Measurements from ENCODE around the gene TFR2.
A peak's percentile ranks its signal among the peaks of the same experiment; 100 is the strongest.

The TFR2 gene

DNA sequence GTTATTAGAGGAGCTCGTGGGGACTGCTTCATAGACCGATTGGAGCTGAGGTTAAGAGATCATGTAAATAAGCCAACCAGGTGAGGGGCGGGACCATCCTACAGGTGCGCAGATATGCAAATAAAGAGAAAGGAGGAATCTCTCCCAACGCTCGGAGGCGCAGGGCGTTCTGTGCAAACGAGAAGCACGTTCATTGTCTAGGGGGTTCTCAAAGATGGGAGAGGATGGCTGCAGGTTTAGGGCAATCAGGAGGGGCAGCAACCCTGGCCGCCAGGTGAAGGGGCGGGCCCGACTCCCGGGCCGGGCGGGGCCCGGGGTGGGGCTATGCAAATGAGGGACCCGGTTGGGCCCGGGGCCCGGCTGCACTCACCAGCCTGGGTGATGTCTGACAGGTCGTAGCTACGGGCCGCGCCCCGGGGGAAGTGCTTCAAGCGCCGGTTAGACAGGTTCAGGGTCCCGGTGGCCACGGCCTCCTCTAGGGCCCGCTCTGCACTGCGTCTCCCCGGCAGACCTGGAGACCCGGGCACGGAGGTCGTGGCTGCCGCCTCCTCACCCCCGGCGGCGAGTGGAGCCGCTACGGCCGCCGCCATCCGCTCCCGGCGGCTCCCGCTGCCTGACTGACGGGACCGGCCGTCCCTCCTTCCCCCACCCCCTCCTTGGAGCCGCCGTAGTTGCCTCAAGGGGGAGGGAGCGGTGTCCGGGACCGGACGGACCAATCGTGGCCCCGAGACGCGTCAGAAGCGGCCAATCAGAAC is 55.7 kb downstream of the TFR2 start, which contains the start of gene LRCH4:
TSS of gene LRCH4 (minus strand) at position 619 of the 755 bp plus-strand sequence. CDS start at position 590, 29 bp downstream.
- peak; percentile 78 for DNase-seq (ENCODE audit: low spot score)

DNA sequence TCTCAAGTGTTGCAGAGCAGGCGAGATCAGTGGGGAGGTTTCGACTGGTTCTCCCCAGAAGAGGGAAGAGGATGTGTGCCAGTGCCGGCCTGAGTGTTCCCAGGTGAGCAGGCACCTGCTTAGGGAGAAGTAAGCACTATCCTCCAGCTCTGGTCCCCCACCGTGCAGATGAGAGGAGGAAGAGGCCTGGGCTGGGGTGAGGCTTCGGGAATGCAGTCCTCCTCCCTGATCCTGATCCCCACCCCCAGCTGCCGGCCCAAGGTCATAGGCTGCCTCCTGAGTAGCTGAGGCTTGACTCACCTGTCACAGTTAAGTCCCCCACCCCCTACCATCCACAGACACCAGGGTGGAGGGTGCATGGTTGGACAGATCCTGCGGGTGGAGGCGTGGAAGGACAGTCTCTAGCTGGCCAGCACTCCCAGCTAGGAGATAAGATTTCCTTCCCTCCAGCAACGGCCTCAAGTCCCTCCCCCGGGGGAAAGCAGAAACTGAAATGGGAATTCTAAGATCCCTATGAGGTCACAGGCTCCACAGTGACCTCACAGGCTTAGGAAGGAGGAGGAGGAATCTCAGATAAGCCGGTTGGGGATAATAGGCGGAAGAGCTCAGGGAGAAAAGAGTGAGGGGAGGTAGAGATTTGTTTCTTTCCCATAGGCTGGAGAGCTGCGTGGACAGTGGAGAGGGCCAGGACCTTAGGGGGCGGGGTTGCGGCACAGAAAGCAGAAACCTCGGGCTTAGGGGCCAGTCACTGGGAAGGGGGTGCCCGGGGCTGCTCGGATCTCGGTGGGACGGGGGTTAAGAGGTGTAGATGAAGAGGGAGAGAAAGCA is 56.5 kb downstream of the TFR2 start:
- peak; percentile 83 for DNase-seq (ENCODE audit: low spot score)

DNA sequence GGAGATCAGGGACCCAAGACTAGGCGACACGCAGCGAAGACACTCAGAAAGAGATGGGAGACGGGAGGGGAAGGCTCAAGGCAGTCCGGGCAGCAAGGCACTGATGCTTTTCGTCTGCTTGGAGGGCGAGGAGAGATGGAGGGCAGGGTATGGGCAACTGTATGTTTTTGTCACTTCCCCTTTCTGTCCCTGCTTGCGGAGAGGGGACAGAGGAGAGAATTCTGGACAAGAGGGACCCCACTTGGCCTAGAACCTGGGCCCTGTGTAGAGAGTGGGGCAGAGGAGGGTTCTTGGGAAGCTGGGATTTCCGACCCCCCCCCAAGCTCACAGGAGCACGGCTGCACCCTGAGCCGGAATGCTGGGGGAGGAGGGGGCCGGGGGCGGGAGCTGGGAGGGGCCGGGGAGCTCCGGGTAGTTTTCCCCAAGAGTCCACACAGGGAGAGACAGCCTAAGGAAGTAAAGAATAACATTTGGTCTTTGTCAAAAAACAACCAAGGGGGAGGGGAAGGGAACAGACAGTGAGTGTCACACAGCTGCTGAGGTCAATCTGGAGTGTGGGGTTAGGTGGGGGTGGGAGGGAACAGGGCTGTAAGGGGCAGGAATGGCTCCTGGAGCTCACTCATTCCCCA is 57.2 kb downstream of the TFR2 start:
- DNase-seq (ENCODE audit: low spot score) = no peak

DNA sequence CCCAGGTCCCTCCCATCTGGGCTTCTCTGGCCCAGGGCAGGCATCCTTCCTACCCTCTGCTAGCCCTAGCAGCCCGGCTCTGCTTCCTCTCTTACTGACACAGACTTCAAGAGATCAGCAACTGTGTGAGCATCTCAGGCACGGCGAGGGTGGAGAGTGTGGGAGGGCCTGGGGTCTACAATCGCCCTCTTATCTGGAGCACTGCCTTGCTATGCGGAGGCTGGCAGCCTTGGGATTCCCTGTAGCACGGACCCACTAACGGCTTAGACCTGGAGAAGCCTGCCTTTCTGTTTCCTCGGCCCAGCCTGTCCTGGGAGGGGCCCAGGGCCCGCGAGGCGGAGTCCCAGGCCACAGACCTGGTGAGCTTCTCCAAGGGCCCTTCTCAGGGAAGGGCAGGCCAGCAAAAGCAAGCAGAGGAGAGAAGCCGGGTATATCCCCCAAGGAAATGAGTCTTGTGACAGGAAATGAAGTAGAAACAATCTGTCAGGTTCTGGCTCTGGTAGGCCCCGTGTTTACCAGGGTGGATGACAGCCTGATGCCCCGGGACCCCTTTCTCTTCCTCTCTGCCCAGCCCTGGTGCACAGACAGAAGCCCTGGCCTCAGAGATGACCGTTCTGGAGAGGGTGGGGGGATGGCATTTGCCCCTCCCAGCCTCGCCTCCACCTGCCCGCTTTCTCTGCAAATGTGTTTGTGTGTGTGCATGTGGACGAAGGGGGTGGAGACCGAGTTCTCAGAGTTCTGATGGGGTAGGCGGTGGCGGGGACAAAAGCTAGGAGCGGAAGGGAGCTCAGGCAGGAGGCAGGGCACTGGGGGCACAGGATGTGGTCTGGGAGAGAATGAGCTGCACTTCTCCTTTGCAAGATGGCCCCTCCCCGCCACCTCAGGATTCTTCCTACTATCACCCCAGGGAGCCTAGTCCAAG is 58.0 kb downstream of the TFR2 start:
- peak; percentile 79 for DNase-seq (ENCODE audit: low spot score)

DNA sequence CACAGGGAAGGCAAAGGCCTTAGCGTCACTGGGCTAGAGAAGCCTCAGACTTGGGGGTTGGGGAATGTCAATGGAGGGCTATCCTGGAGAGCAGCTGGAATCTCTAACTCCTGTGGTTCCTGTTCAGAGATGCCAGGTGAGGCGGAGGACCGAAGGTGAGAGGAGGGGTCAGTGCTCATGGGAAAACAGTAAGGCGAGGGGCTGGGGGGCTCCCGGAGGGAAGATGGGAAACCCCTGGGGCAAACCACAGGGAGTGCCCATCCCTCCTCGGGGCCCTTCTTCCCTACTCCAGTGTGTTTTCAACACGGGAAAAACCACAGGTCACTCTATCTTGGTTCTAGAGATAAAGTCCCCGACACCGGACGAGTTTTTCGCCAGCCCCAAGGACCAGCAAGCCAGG is 58.7 kb downstream of the TFR2 start:
- DNase-seq (ENCODE audit: low spot score) = no peak

DNA sequence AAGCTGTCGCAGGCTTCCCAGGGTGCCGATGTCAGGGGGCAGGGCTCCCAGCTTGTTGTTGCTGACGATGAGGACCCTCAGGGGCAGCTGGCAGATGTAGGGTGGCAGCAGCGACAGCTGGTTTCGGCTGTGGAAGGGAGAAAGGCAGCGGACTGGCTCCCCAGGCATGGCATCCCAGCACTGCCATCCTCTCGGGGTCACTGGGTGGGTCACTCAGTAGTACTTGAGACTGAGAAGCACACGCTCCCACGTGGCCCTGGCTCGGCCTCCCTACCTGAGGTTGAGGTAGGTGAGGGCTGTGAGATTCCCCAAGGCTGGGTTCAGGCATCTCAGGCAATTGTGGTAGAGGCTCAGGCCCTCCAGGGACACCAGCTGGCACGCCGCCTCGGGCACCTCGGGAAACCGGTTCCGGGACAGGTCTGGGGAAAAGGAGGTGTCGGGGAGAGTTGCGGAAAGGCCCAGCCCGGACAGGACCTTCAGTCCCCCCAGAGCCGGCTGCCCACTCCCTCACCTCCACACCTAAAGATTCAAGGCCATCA is 59.2 kb downstream of the TFR2 start:
- no peak for DNase-seq (ENCODE audit: low spot score)

DNA sequence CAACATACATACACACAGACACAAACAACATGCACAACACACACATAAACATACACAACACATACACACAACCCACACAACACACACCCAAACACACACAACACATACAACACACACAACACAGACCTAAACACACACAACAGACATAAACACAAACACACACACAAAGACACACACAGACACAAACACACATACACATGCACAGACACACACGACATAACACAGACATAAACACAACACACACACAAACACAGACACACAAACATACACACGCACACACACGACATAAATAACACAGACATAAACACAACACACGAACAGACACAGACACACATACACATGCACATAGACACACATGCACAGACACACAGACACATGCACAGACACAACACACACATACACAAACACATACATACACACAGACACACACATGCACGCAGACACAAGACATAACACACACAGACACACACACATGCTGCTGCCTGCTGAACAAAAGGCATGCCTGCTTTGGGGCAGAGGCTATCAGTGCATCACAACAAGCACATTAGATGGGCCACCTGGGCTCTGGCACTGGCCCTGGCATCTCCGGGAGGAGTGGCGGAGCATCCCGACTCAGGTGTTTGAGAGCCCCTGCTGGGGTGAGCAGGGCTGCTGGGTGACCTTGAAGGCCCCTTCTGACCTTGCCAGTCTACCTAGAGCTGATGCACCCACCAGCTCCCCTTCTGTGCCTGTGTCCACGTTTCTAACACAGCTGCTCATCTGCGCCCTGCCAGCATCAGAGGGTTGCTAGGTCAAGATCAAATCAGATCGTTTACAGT is 60.7 kb downstream of the TFR2 start:
- DNase-seq (ENCODE audit: low spot score) = no peak

DNA sequence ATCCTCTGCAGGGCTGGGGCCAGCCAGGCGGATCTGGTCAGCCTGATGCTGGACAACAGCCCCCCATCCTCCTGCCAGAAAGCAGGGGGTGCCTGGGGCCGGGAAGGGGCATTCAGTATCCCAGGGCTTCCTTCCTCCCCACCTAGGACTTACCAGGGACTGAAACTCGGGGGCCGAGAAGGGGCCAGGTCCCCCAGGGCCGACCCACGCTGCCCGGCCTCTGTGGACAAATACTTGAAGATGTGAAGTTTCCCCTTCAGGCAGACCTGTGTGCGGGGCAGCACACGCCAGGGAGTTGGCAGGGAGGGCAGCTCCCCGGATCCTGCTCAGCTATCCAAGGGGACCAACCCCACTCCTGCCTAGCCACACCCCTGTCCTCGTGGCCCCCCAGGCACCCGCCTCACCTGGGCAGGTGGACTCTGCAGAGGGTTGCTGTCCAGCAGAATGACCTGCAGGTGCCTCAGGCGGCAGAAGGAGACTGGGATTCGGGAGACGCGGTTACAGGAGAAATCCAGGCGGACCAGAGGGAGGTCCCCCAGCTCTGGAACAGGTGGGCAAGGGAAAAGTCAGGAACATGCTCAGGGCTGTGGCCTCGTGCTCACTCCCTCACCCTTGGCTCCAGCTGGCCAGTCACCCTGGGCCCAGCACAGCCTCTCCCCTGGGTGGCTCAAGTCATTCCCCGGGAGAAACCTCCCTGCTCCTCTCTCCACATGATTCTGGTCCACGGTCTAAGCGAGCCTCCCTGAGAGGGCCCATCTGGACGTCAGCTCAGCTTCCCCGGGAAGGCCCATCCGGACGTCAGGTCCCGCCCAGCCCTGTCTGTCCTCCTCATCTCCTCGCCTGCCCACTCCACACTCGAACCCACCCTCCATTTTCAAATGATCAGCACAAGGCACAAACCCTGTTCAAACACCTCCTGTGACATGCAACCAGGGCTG is 62.8 kb downstream of the TFR2 start:
- no peak for DNase-seq (ENCODE audit: low spot score)

DNA sequence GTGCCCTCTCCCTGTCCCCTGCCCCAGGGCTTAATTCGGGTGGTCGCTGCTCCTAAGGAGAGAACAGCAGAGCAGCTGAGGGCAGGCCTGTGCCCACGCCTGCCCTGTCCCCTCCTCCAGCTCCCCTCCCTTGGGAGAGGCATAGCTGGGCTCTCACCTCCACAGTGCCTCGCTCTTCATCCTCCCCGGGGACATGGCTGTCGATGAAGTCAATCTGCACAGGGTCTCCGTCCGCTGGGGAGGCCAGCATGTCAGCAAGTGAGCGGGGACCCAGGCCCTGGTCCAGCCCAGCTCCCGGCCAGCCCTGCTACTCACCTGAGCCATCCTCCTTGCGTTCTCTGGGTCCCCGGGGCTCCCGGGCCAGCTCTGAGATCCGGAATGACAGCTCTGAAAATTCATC is 63.8 kb downstream of the TFR2 start:
- DNase-seq (ENCODE audit: low spot score) = no peak

DNA sequence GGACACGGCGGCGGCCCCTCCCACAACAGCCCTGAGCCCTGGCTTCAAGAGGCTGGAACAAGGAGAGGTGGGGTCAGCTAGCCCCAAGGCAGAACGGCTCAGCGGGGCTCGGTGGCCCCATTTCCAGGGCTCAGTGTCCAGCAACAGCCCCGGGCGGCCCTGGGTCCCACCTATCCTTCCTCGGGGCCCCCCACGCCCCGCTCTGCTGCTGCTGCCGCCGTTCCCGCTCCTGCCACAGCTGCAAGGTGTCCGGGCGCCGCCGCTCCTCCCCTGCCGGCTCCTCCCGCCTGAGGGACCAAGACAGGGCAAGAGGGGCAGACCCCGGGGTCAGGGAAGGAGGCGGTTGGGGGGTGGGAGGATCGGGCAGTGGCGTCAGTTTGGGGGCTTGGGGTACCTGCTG is 64.2 kb downstream of the TFR2 start:
- no peak for DNase-seq (ENCODE audit: low spot score)

DNA sequence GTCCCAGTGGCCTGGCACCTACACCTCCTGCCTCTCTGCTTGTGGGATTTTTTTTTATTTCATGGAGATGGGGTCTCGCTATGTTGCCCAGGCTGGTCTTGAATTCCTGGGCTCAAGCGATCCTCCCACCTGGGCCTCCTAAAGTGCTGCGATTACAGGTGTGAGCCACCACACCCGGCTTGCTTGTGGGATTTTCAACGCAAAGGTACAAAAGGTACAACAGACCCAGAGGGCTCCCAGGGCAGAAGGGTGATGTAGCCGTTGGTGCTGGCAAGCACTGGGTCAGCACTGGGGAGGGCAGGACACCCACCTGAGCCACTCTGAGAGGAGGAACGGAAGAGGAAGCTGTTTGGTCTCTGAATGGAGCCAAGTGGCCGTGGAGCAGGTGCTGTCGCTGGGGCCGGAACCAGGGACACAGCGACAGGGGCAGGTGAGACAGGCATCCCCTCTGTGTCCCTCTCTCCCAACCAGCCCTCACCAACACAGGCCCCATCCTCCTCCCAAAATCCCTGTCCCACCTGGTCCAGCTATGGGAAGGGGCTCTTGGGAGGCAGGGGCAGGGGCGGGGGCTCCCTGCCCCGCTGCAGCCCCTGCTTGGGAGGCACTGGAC is 64.9 kb downstream of the TFR2 start:
- no peak for DNase-seq (ENCODE audit: low spot score)

DNA sequence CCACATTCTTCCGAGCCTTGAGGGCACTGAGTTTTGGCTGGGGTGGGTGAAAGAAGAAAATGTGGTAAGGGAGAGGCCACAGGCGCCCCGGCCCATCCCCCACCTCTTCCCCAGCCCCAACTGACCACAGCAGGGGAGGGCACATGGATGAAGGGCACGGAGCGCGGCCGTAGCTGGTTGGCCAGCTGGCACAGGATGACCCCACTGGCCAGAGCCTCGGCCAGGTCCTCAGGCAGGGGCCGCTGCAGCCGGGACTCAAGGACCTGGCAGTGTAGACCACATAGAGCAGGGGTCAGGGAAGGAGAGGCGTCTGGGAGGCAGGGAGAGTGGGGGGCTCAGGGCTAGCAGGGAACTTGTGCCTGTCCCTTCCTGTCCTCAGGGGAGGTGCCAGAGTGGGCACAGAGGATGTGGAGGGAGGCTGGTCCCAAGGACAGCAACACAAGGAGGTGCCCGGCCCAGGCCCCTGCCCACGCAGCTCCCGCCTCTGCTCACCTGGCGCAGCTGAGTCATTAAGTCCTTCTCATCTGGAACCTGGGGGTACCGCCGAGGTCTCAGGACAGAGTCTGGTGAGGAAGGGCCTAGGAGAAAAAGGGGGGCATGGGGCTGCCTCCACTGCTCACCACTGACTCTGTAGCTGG is 65.5 kb downstream of the TFR2 start:
- no peak for DNase-seq (ENCODE audit: low spot score)

DNA sequence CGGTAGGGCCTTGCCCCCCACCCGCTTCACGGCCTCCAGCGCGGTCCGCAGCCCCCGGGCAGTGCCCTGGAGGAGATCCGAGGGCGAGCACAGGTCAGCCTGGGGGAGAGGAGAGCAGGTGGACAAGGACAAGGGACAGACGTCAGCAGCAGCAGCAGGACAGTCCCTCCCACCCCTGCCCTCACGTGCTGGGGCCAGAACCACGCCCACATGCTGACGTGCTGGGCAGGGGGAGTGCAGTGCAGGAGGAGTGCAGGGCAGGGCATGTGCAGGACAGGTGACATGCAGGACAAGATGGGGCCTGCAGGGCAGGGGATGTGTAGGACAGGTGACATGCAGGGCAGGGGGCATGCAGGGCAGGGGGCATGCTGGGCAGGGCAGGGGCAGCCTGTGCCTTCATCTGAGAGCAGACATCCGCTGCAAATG is 66.1 kb downstream of the TFR2 start:
- no peak for DNase-seq (ENCODE audit: low spot score)

DNA sequence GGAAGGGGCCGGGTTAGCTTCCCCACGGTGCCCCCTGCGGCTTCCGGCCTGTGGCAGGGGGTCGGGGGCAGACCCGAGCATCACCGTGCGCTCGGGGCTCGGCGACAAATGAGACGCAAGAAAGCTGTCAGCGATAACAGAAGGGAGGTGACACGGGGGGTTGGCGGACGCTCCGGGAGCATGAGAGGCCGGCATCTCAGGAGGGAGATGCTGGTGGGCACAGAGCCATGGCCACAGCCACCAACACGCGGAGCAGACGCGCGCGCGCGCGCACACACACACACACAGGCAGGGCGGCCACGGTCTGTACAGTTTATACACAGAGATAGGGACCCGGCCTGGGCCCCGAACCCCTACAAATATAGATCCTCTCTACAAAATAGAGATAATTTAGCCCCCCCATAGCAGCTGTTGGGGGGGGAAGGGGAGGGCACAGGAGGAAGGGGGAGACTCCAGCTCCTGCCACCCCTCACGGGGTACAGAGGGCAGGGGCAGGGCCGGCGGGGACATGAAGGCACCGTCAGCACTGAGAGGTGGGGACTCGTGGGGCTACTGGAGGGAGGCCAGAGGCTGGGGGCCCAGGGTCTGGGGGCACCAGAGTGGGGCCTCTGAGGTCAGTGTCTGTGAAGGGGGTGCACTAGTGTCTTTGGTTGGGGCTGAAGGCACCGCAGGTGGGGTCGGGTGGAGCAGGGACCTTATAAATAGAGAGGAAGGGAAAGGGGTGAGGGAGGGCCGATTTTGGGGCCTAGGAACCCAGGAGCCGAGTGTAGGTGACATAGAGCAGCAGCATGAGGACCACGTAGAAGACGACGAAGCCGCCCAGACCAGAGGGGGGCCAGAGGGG is 66.8 kb downstream of the TFR2 start:
- no peak for DNase-seq (ENCODE audit: low spot score)

DNA sequence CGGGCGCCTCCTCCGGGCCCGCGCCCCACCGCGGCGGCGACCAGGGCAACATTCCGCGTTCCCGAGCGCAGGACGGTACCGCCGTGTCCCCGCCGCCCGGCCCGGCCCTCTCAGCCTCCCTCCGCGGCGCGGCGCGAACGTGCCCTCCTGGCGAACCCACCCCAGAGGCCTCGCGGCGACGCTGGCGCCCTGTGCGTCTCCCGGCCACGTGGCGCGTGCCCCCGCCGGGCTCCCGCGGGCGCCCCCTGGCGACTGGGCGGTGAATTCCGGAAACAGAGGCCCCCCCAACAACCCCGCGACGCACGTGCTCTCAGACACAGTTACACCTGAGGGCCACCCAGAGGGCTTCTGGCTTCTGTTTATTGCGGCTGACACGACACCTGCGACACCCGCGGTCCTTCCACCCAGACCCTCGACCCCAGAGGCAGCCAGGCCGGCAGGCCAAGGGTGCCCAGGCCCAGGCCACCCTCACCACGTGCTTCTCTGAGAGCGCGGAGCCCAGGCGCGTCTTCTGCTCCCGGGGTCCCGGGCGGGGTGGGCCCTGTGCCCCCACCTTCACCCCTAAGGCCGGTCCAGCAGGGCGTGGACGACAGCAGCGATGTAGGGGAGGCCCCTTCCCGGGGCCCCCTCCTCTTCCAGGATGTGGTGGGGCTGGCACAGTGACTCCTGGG is 67.5 kb downstream of the TFR2 start, which contains the start of gene SAP25:
TSS of gene SAP25 (minus strand) at position 210 of the 671 bp plus-strand sequence. CDS start at position 52, 158 bp downstream.
- DNase-seq (ENCODE audit: low spot score) = no peak

DNA sequence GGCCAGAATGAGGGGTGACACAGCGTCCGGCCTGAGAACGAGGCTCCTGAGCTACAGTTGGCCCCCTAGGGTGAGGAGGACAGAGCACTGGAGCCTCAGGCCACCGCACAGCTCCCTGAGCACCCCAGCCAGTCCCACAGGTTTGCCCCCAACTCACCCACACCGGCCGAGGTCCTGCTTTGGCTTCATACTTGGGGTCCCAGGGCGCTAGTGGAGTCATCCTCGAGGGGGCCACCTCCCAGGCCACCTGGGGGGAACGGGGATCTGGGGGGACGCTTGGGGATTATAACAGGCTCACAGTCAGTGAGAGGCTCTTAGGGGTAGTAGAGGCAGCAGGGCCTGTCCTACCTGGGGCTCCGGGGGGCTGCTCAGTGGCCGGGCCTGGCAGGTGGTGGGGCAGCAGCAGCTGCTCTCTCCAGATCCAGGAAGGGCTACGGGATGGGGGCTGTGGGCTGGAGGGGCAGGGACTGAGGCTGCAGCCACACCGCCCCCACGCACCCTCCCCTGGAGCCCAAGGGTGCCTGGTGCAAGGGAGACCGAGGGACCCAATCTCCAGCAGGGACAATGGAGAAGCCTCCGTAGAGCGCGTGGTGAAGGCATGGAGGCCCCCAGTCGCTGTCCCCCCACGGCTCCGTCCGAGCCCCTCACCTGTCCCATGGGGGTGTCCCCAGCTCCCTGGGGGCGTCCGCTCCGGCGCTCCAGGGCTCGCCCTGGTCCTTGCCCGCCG is 68.2 kb downstream of the TFR2 start:
- DNase-seq (ENCODE audit: low spot score) = no peak
